Stimulated activated CD4-positive, alpha-beta T cell treated with anti-CD3 and anti-CD28 coated beads, Interleukin-4, amount 100 ng/mL, for 1 hour (primary cell): ENCODE results near the gene RAB11FIP3.

Experiments used
- DNase-seq: peaks from one replicate; pipeline ENCODE4 v3.0.0-alpha.2; 2020

RAB11FIP3 gene

GRCh38 chr16:556474-557173 is 131.2 kb downstream of the RAB11FIP3 start:
- no peak for DNase-seq

- DNase-seq: no peak
These were observed 132.2 kb downstream of the RAB11FIP3 start for GRCh38 chr16:557463-558297.

GRCh38 chr16:558298-559020 is 133.0 kb downstream of the RAB11FIP3 start:
- DNase-seq: no peak

GRCh38 chr16:559021-559380 is 133.6 kb downstream of the RAB11FIP3 start:
- no peak for DNase-seq

GRCh38 chr16:559411-560203 is 134.2 kb downstream of the RAB11FIP3 start:
- DNase-seq: no peak

GRCh38 chr16:560204-560700 is 134.8 kb downstream of the RAB11FIP3 start, which contains the start of gene PRR35:
Gene PRR35 (plus strand): TSS chr16:560394. CDS start chr16:563295, 2,901 bp downstream.
- no peak for DNase-seq

- no peak for DNase-seq
These were observed 135.4 kb downstream of the RAB11FIP3 start for GRCh38 chr16:560701-561412.

GRCh38 chr16:561413-561794 is 136.0 kb downstream of the RAB11FIP3 start:
- DNase-seq: no peak

- DNase-seq: no peak
These were observed 136.8 kb downstream of the RAB11FIP3 start for GRCh38 chr16:561957-562938.

- DNase-seq: no peak
These were observed 137.7 kb downstream of the RAB11FIP3 start for GRCh38 chr16:563072-563644.

- no peak for DNase-seq
These were observed 139.4 kb downstream of the RAB11FIP3 start for GRCh38 chr16:564690-565418.

GRCh38 chr16:565419-566330 is 140.2 kb downstream of the RAB11FIP3 start:
- no peak for DNase-seq

- peak; percentile 41 for DNase-seq
These were observed 141.3 kb downstream of the RAB11FIP3 start, which contains the start of gene NHLRC4 for GRCh38 chr16:566475-567372. Gene NHLRC4 (plus strand): TSS chr16:567005. CDS start chr16:568048, 1,043 bp downstream.

GRCh38 chr16:567373-568256 is 142.2 kb downstream of the RAB11FIP3 start:
- no peak for DNase-seq

- no peak for DNase-seq
These were observed 143.2 kb downstream of the RAB11FIP3 start for GRCh38 chr16:568401-569258.
